ENCODE data around the gene MICU1. TPM values are rescaled to one million over a fixed set of nuclear protein-coding genes. Genes with fewer than 3 reads are reported as not detected.
"Not testable (repeated sequence)": the region's sequence is repeated elsewhere in the genome, so short reads cannot be mapped to it uniquely, and the experiment has no call there.

MICU1 gene
- total and polyA plus RNA-seq, 2 donors, result 21.2 to 25.9 TPM

DNA sequence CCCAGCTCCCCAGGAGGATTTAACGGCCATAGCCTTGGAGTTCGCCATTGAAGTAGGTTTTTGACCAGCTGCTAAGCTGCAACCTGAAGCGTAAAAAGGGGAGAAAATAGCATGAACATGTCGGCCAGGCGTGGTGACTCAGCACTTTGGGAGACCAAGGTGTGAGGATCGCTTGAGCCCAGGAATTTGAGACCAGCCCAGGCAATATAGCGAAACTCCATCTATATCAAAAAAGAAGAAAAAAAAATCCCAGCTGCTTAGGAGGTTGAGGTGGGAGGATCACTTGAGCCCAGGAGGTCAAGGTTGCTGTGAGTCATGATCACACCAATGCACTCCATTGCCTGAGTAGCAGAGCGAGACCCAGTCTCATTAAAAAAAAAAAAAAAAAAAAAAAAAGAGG, 33.8 kb upstream of the MICU1 start:
- 98% methylated on average over 8 of the region's 8 CpGs for WGBS
- no peaks in the 10 kb centered on the region for H3K27me3 ChIP-seq (ENCODE audit: control insufficient read depth in 2 of 2, insufficient read depth in 1 of 2, low read length in 1 of 2)
- no peaks in the 10 kb centered on the region for H3K4me1 ChIP-seq (ENCODE audit: control insufficient read depth in 2 of 2, insufficient read depth in 2 of 2, low read length in 2 of 2)
- no peak overlapping the region for H3K4me3 ChIP-seq (ENCODE audit: low read length in 2 of 2)
- H3K27ac ChIP-seq (ENCODE audit: low read depth in 1 of 2, low read length in 1 of 2), result no peak overlapping the region
- no peaks in the 10 kb centered on the region for H3K36me3 ChIP-seq (ENCODE audit: control insufficient read depth in 2 of 2, insufficient read depth in 2 of 2, low read length in 1 of 2)
- H3K9me3 ChIP-seq (ENCODE audit: control insufficient read depth in 2 of 2, insufficient read depth in 1 of 2, low read length in 1 of 2), result no peaks in the 10 kb centered on the region
- no peak for DNase-seq (ENCODE audit: low read depth in 6 of 9, low spot score in 9 of 9)

- Histone ChIP-seq H3K27me3 (ENCODE audit: control insufficient read depth in 2 of 2, insufficient read depth in 1 of 2, low read length in 1 of 2) (no peaks in the 10 kb centered on the region), H3K4me3 (ENCODE audit: low read length in 2 of 2) (no peak overlapping the region), H3K9me3 (ENCODE audit: control insufficient read depth in 2 of 2, insufficient read depth in 1 of 2, low read length in 1 of 2) (no peaks in the 10 kb centered on the region), H3K27ac (ENCODE audit: low read depth in 1 of 2, low read length in 1 of 2) (no peak overlapping the region), H3K36me3 (ENCODE audit: control insufficient read depth in 2 of 2, insufficient read depth in 2 of 2, low read length in 1 of 2) (no peaks in the 10 kb centered on the region), H3K4me1 (ENCODE audit: control insufficient read depth in 2 of 2, insufficient read depth in 2 of 2, low read length in 2 of 2) (no peaks in the 10 kb centered on the region)
- WGBS, result 96% methylated on average over 5 of the region's 5 CpGs
- DNase-seq (ENCODE audit: low read depth in 6 of 9, low spot score in 9 of 9), result no peak
Measured at GRCh38 chr10:72658696-72659400, 33.0 kb upstream of the MICU1 start.

GRCh38 chr10:72654720-72655119, 28.8 kb upstream of the MICU1 start:
- Histone ChIP-seq H3K4me3 (ENCODE audit: low read length in 2 of 2) (no peak overlapping the region), H3K4me1 (ENCODE audit: control insufficient read depth in 2 of 2, insufficient read depth in 2 of 2, low read length in 2 of 2) (no peaks in the 10 kb centered on the region), H3K36me3 (ENCODE audit: control insufficient read depth in 2 of 2, insufficient read depth in 2 of 2, low read length in 1 of 2) (no peaks in the 10 kb centered on the region), H3K27me3 (ENCODE audit: control insufficient read depth in 2 of 2, insufficient read depth in 1 of 2, low read length in 1 of 2) (no peaks in the 10 kb centered on the region), H3K27ac (ENCODE audit: low read depth in 1 of 2, low read length in 1 of 2) (no peak overlapping the region), H3K9me3 (ENCODE audit: control insufficient read depth in 2 of 2, insufficient read depth in 1 of 2, low read length in 1 of 2) (no peaks in the 10 kb centered on the region)
- WGBS, result 61% methylated on average over 3 of the region's 3 CpGs
- no peak for DNase-seq (ENCODE audit: low read depth in 6 of 9, low spot score in 9 of 9)

GRCh38 chr10:72653383-72654096, 27.7 kb upstream of the MICU1 start:
- no peaks in the 10 kb centered on the region for H3K9me3 ChIP-seq (ENCODE audit: control insufficient read depth in 2 of 2, insufficient read depth in 1 of 2, low read length in 1 of 2)
- no peak for DNase-seq (ENCODE audit: low read depth in 6 of 9, low spot score in 9 of 9)
- H3K27me3 ChIP-seq (ENCODE audit: control insufficient read depth in 2 of 2, insufficient read depth in 1 of 2, low read length in 1 of 2), result no peaks in the 10 kb centered on the region
- 86% methylated on average over 6 of the region's 6 CpGs for WGBS
- H3K27ac ChIP-seq (ENCODE audit: low read depth in 1 of 2, low read length in 1 of 2), result no peak overlapping the region
- H3K36me3 ChIP-seq (ENCODE audit: control insufficient read depth in 2 of 2, insufficient read depth in 2 of 2, low read length in 1 of 2), result no peaks in the 10 kb centered on the region
- H3K4me1 ChIP-seq (ENCODE audit: control insufficient read depth in 2 of 2, insufficient read depth in 2 of 2, low read length in 2 of 2), result no peaks in the 10 kb centered on the region
- no peak overlapping the region for H3K4me3 ChIP-seq (ENCODE audit: low read length in 2 of 2)

DNA sequence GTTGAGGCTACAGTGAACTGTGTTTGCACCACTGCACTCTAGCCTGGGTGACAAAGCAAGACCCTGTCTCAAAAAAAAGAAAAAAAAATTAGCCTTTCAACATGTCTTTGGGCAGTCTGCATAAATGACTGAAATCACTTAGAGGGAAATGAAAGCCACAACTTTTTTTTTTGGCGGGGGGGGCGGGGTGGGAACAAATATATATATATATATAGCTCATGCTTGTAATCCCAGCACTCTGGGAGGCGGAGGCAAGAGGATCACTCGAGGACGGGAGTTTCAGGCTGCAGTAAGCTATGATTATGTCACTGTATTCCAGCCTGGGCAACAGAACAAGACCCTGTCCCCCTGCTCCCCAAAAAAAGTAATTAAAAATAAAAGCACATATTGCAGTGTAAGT, 23.4 kb upstream of the MICU1 start:
- 60% methylated on average over 5 of the region's 5 CpGs for WGBS
- H3K27ac ChIP-seq (ENCODE audit: low read depth in 1 of 2, low read length in 1 of 2), result no peak overlapping the region
- no peak overlapping the region for H3K4me3 ChIP-seq (ENCODE audit: low read length in 2 of 2)
- H3K27me3 ChIP-seq (ENCODE audit: control insufficient read depth in 2 of 2, insufficient read depth in 1 of 2, low read length in 1 of 2), result no peaks in the 10 kb centered on the region
- DNase-seq (ENCODE audit: low read depth in 6 of 9, low spot score in 9 of 9), result no peak
- H3K36me3 ChIP-seq (ENCODE audit: control insufficient read depth in 2 of 2, insufficient read depth in 2 of 2, low read length in 1 of 2), result no peaks in the 10 kb centered on the region
- no peaks in the 10 kb centered on the region for H3K9me3 ChIP-seq (ENCODE audit: control insufficient read depth in 2 of 2, insufficient read depth in 1 of 2, low read length in 1 of 2)
- no peaks in the 10 kb centered on the region for H3K4me1 ChIP-seq (ENCODE audit: control insufficient read depth in 2 of 2, insufficient read depth in 2 of 2, low read length in 2 of 2)

DNA sequence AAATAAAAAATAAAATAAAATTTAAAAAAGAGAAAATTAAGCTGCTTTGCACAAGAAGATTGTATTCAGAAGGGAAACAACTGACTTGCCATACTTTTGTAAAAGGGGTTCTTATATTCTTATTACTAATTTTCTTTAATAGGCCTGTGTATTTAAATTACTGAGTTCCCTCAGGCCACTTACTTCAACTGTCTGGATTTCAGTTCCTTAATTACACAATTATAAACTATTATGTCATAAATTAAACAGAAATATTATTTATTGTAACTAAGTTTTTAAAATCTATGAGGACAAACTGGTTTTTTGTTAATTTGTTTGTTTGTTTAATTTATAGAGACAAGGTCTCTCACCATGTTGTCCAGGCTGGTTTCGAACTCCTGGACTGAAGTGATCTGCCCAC, 22.4 kb upstream of the MICU1 start:
- Histone ChIP-seq H3K27me3 (ENCODE audit: control insufficient read depth in 2 of 2, insufficient read depth in 1 of 2, low read length in 1 of 2) (no peaks in the 10 kb centered on the region), H3K36me3 (ENCODE audit: control insufficient read depth in 2 of 2, insufficient read depth in 2 of 2, low read length in 1 of 2) (no peaks in the 10 kb centered on the region), H3K27ac (ENCODE audit: low read depth in 1 of 2, low read length in 1 of 2) (no peak overlapping the region), H3K9me3 (ENCODE audit: control insufficient read depth in 2 of 2, insufficient read depth in 1 of 2, low read length in 1 of 2) (no peaks in the 10 kb centered on the region), H3K4me1 (ENCODE audit: control insufficient read depth in 2 of 2, insufficient read depth in 2 of 2, low read length in 2 of 2) (no peaks in the 10 kb centered on the region), H3K4me3 (ENCODE audit: low read length in 2 of 2) (no peak overlapping the region)
- no peak for DNase-seq (ENCODE audit: low read depth in 6 of 9, low spot score in 9 of 9)
- WGBS, result 98% methylated on average over 1 of the region's 1 CpG

- H3K9me3 ChIP-seq (ENCODE audit: control insufficient read depth in 2 of 2, insufficient read depth in 1 of 2, low read length in 1 of 2); DNase-seq (ENCODE audit: low read depth in 6 of 9, low spot score in 9 of 9); H3K36me3 ChIP-seq (ENCODE audit: control insufficient read depth in 2 of 2, insufficient read depth in 2 of 2, low read length in 1 of 2); H3K4me3 ChIP-seq (ENCODE audit: low read length in 2 of 2); H3K4me1 ChIP-seq (ENCODE audit: control insufficient read depth in 2 of 2, insufficient read depth in 2 of 2, low read length in 2 of 2); H3K27me3 ChIP-seq (ENCODE audit: control insufficient read depth in 2 of 2, insufficient read depth in 1 of 2, low read length in 1 of 2); H3K27ac ChIP-seq (ENCODE audit: low read depth in 1 of 2, low read length in 1 of 2): not testable (repeated sequence)
- WGBS, result 96% methylated on average over 3 of the region's 3 CpGs
Measured at GRCh38 chr10:72646971-72647370, 21.1 kb upstream of the MICU1 start.

DNA sequence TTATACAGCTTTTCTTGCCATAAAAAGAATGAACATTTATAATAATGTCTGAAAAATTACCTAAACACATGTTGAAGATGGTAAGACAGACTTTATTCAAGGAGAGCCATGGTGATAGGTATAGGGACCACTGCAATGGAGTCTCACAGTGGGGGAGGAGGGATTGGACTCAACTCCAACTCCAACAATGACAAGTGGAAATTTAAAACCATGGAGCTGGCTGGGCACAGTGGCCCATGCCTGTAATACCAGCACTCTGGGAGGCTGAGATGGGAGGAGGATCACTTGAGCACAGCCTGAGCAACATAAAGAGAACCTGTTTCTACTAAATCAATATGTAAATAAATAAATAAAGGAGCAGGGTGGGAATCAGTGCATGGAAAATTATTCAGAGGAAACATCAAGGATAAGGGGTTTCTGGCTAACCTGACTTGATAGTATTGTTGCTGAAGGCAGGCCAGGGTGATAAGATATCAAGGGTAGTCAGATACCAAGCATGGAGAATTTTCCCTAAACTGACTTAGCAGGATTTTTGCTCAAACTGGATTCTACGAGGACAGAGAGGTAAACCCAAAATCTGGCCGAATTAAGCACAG, 19.5 kb upstream of the MICU1 start:
- DNase-seq (ENCODE audit: low read depth in 6 of 9, low spot score in 9 of 9), result no peak
- no peak overlapping the region for H3K4me3 ChIP-seq (ENCODE audit: low read length in 2 of 2)
- H3K4me1 ChIP-seq (ENCODE audit: control insufficient read depth in 2 of 2, insufficient read depth in 2 of 2, low read length in 2 of 2), result no peaks in the 10 kb centered on the region
- no peak overlapping the region for H3K27ac ChIP-seq (ENCODE audit: low read depth in 1 of 2, low read length in 1 of 2)
- H3K36me3 ChIP-seq (ENCODE audit: control insufficient read depth in 2 of 2, insufficient read depth in 2 of 2, low read length in 1 of 2), result no peaks in the 10 kb centered on the region
- H3K9me3 ChIP-seq (ENCODE audit: control insufficient read depth in 2 of 2, insufficient read depth in 1 of 2, low read length in 1 of 2), result no peaks in the 10 kb centered on the region
- H3K27me3 ChIP-seq (ENCODE audit: control insufficient read depth in 2 of 2, insufficient read depth in 1 of 2, low read length in 1 of 2), result no peaks in the 10 kb centered on the region
- 98% methylated on average over 2 of the region's 2 CpGs for WGBS

GRCh38 chr10:72642318-72642717, 16.4 kb upstream of the MICU1 start:
- no peaks in the 10 kb centered on the region for H3K27me3 ChIP-seq (ENCODE audit: control insufficient read depth in 2 of 2, insufficient read depth in 1 of 2, low read length in 1 of 2)
- H3K36me3 ChIP-seq (ENCODE audit: control insufficient read depth in 2 of 2, insufficient read depth in 2 of 2, low read length in 1 of 2), result no peaks in the 10 kb centered on the region
- no peak overlapping the region for H3K4me3 ChIP-seq (ENCODE audit: low read length in 2 of 2)
- no peaks in the 10 kb centered on the region for H3K4me1 ChIP-seq (ENCODE audit: control insufficient read depth in 2 of 2, insufficient read depth in 2 of 2, low read length in 2 of 2)
- no peak overlapping the region for H3K27ac ChIP-seq (ENCODE audit: low read depth in 1 of 2, low read length in 1 of 2)
- no peaks in the 10 kb centered on the region for H3K9me3 ChIP-seq (ENCODE audit: control insufficient read depth in 2 of 2, insufficient read depth in 1 of 2, low read length in 1 of 2)
- 96% methylated on average over 5 of the region's 5 CpGs for WGBS
- no peak for DNase-seq (ENCODE audit: low read depth in 6 of 9, low spot score in 9 of 9)
